LNCaP clone FGC (cell line): Measurements from ENCODE around the gene ALDH5A1.

Source experiments
- DNase-seq: peaks from one replicate; pipeline ENCODE4 v3.0.0-alpha.2; 2011; ENCODE audit warnings: low read depth
- H3K4me3 ChIP-seq: 2 replicates; pipeline ENCODE4 v1.5.1; 2011; ENCODE audit warnings: mild to moderate bottlenecking, low read depth, low read length, control low read depth
- TF ChIP-seq, protein P1 (sequence below): IDR thresholded peaks from 2 replicates; pipeline ENCODE4 v1.5.1; 2012; ENCODE audit warnings: mild to moderate bottlenecking; ENCODE audit not compliant: control insufficient read depth, insufficient read depth; ENCODE audit errors: extremely low read depth

Gene ALDH5A1

DNA sequence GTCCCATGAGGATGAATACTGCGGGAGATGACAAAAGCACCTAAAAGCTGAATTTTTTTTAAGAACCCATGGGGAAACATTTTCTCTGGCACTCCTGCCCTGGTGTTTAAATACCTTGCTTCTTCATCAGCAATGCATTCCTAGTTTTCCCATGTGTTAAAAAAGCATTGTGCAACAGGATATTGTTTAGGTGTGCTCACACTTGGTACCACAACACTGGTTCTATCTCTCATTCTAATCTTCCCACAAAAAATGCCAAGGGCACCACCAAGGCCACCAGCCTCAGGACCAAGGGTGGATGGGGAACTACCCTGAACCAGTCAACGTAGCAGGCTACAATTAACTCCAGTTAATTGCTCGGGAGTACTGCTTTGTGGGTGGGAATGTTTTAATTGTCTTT lies 50.9 kb downstream of the ALDH5A1 start:
- no peak for DNase-seq
- TF ChIP-seq, protein P1, sequence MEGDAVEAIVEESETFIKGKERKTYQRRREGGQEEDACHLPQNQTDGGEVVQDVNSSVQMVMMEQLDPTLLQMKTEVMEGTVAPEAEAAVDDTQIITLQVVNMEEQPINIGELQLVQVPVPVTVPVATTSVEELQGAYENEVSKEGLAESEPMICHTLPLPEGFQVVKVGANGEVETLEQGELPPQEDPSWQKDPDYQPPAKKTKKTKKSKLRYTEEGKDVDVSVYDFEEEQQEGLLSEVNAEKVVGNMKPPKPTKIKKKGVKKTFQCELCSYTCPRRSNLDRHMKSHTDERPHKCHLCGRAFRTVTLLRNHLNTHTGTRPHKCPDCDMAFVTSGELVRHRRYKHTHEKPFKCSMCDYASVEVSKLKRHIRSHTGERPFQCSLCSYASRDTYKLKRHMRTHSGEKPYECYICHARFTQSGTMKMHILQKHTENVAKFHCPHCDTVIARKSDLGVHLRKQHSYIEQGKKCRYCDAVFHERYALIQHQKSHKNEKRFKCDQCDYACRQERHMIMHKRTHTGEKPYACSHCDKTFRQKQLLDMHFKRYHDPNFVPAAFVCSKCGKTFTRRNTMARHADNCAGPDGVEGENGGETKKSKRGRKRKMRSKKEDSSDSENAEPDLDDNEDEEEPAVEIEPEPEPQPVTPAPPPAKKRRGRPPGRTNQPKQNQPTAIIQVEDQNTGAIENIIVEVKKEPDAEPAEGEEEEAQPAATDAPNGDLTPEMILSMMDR = no peak
- H3K4me3 ChIP-seq = no peak overlapping the region

DNA sequence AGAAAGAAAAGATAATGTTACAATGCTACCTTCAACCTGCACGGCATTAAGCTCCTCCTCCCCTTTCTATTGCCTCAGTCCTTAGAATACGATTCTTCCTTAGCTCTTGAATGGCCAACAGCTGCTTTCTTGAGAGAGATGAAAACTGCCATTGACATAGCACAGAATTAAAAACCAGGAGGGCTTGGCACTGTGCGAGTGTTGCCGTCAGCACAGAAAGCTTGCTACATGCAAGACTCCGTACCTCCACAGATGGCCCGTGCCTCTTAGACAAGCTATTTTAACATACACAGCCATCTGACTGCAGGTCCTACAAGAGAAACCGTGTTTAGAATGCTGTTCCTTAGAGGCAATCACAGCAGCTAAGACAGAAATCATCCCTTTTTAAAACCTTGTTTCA lies 51.7 kb downstream of the ALDH5A1 start:
- TF ChIP-seq, protein P1 = no peak
- no peak for DNase-seq

DNA sequence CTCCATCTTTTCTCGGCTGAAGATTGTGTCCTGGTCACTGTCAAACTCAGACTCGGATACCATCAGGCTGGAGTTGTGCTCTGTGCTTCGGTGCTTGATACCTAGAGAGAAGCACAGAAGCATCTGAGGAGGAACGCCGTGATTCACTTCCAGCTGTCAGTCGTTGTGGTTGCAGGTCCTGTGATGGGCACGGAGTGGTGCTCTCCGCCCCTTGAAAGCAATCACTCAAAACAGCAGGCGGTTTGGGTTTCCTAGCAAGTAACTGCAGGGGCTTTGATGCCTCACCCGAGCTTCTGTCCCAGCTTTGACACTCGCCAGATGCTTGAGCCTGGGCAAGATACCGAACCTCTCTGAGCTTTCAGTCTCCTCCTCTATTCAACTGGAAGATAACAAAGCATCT lies 52.5 kb downstream of the ALDH5A1 start:
- no peak for DNase-seq
- TF ChIP-seq, protein P1 = no peak

More for the DNA sequence above, 51.7 kb downstream of the ALDH5A1 start:
- H3K4me3 ChIP-seq = no peak overlapping the region

DNA sequence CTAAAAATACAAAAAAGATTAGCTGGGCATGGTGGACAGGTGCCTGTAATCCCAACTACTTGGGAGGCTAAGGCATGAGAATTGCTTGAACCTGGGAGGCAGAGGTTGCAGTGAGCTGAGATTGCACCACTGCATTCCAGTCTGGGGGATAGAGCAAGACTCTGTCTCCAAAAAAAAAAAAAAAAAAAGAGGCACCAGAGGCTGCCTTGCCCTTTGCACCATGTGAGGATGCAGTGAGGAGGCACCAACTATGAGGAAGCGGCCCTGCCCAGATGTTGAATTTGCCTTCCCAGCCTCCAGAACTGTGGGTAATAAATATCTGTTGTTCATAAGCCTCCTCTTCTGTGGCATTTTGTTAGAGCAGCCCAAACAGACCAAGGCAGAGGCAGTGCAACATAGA lies 54.4 kb downstream of the ALDH5A1 start:
- TF ChIP-seq, protein P1 = no peak
- no peak overlapping the region for H3K4me3 ChIP-seq
- no peak for DNase-seq

More for the DNA sequence above, 52.5 kb downstream of the ALDH5A1 start:
- no peak overlapping the region for H3K4me3 ChIP-seq

DNA sequence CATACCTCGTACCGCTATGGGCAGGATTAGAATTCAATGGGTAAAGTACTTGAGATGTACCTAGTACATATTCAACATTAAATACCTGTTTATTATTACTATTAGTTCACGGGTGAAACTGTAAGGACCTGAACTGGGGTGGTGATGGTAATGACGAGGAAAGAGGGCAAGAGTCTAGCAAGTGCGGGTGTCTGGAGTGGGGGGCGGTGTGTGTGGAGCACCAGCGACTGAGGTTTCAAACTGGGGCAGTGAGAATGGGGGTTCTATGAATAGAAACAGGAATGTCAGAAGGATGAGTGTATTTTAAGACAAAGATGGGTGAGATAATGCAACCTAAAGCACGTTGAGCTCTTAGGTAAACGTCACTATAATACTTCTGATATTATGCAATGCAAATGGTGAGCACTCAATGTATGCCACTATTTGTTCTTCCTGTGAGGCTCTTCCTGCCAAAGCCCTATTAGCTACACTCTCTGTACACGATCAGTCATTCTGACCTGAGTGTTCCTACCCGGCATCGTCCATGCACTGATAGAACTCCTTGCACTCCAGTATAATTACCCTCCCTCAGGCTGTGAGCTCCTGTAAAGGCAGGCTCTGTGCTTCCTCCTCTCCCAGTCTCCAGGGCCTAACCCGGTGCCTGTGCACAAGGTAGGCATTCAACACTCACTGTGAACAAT lies 55.0 kb downstream of the ALDH5A1 start:
- TF ChIP-seq, protein P1 = no peak

DNA sequence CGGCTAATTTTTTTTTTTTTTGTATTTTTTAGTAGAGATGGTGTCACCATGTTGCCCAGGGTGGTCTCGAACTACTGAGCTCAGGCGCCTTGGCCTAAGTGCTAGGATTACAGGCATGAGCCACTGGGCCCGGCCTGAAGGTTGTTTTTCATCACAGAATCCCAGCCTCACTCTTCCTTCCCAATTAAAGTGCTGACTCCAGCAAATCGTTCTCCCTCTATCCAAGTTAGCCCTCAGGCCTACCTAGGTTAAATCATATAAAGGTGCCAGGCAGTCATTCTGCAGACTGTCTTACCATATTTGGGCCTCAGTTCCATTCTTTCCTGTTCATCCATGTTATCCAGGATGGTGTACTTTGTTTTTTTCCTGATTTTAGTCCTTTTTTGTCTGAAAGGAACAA lies 56.4 kb downstream of the ALDH5A1 start:
- TF ChIP-seq, protein P1 = no peak
- no peak overlapping the region for H3K4me3 ChIP-seq
- no peak for DNase-seq

More for the DNA sequence above, 55.0 kb downstream of the ALDH5A1 start:
- no peak for DNase-seq
- no peak overlapping the region for H3K4me3 ChIP-seq

DNA sequence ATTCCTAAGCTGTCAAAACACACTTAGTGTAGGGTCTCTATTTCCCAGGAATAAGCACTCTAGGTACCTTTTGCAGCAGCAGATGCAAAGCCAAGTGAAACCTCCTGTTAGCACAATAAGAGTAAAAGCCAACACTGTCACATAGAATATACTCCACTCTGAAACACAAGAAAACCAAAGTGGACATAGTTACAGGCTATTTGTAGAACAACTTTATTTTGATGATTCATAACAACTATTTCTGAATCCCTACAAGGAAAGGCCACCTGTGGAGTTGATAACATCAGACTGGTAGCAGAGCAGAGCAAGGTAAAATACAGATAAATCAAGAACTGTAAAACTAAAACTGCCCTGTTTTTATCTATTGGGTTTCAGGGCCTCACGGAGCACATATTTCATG lies 59.7 kb downstream of the ALDH5A1 start:
- no peak for DNase-seq
- no peak overlapping the region for H3K4me3 ChIP-seq
- TF ChIP-seq, protein P1 = no peak
